ENCODE measurements around the gene FBXO10.

The FBXO10 gene

DNA sequence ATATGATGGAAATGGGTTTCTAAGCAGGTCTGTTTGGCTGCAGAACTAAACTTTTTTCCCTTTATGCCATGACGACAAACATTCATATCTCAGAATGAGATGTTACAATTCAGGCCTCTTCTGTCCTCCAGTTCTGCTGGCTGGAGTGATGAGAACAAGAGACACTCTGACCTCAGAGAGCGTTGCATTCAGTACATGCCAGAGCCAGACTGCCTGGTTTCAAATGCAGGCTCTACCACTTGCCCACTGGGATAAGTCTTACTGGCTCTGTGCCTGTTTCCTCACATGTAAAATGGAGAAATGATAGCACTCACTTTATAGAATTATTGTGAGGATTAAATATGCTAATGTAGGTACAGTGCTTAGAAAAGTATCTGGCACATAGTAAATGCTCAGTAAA, 41.0 kb upstream of the FBXO10 start:
- Mint-ChIP-seq H3K36me3 (ENCODE audit: low read depth) (no peaks in the 10 kb centered on the region), H3K27ac (no peak overlapping the region), H3K9me3 (no peaks in the 10 kb centered on the region), H3K4me1 (peaks cover 10% of the 10 kb centered on the region), H3K4me3 (no peak overlapping the region), H3K27me3 (ENCODE audit: low read depth, poor library complexity) (peaks cover 22% of the 10 kb centered on the region)
- no peak for DNase-seq
- TF ChIP-seq, protein P1, sequence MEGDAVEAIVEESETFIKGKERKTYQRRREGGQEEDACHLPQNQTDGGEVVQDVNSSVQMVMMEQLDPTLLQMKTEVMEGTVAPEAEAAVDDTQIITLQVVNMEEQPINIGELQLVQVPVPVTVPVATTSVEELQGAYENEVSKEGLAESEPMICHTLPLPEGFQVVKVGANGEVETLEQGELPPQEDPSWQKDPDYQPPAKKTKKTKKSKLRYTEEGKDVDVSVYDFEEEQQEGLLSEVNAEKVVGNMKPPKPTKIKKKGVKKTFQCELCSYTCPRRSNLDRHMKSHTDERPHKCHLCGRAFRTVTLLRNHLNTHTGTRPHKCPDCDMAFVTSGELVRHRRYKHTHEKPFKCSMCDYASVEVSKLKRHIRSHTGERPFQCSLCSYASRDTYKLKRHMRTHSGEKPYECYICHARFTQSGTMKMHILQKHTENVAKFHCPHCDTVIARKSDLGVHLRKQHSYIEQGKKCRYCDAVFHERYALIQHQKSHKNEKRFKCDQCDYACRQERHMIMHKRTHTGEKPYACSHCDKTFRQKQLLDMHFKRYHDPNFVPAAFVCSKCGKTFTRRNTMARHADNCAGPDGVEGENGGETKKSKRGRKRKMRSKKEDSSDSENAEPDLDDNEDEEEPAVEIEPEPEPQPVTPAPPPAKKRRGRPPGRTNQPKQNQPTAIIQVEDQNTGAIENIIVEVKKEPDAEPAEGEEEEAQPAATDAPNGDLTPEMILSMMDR (IDR thresholded peaks at IDR 0.05), result no peak

DNA sequence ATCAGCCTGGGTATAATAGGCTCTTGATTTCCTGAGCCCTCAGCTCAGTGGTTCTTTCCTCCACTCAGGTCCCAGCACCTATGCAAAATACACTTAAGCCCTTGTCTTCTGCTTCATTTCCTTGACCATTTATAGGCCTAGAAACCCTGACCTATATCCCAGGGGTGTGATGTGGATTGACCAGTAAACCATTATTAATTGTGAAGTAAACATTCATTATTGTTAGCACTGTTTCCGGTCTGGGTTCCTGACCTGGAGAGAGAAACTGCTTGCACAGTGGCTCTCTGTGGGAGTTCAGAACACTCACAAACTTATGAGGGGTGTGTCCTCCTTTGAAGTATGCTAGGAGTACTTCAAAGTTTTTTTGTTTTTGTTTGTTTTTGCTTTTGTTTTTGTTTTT, 35.8 kb upstream of the FBXO10 start:
- no peaks in the 10 kb centered on the region for H3K4me1 Mint-ChIP-seq
- H3K36me3 Mint-ChIP-seq (ENCODE audit: low read depth), result no peaks in the 10 kb centered on the region
- TF ChIP-seq, protein P1 (IDR thresholded peaks at IDR 0.05), result no peak
- DNase-seq, result no peak
- no peaks in the 10 kb centered on the region for H3K9me3 Mint-ChIP-seq
- no peak overlapping the region for H3K4me3 Mint-ChIP-seq
- peaks cover 50% of the 10 kb centered on the region for H3K27me3 Mint-ChIP-seq (ENCODE audit: low read depth, poor library complexity)
- H3K27ac Mint-ChIP-seq, result no peak overlapping the region

DNA sequence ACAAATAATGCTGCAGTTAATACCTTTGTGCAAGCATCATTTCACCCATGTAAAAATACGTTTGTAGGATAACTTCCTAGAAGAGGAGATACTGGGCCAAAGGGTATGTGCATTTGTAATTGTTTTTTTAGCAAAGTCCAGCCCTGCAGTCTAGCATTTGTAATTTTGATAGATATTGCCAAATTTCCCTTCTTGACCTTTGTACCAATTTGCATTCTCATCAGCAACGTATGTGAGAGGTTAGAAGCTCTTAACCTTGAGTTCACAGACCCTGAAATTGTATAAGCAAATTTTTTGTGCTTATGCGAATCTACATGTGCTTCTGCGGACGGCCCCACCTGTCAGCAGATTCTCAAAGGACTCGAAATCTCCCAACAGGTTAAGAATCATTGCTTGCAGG, 34.8 kb upstream of the FBXO10 start:
- TF ChIP-seq, protein P1 (IDR thresholded peaks at IDR 0.05), result no peak
- H3K27me3 Mint-ChIP-seq (ENCODE audit: low read depth, poor library complexity), result peaks cover 56% of the 10 kb centered on the region

DNA sequence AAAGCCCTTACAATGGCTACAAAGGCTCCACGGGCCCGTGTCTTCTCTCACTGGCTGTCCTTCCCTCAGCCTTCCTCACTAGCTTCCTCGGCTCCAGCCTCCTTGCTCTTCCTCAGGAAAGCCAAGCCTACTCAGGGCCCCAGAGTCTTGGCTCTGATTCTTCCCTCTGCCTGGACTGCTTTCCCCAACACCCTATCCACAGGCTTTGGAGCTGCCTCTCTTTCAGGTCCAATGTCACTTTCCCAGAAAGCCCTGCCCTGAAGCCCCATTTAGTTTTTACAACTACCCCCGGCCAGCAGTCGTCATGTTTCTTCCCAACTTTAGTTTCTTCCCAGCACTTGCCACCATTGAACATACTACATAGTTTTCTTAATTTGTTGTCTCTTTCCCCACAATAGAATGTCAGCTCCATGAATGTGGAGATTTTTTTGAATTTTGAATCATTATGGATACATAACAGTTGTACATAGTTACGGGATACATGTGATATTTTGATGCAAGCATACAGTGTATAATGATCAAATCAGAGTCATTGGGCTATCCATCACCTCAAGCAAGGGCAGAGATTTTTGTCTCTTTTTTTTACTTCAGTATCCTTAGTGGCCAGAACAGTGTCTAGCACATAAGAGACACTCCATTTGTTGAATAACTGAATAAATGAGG, 33.7 kb upstream of the FBXO10 start:
- no peak for DNase-seq
- Mint-ChIP-seq H3K4me1 (no peaks in the 10 kb centered on the region), H3K9me3 (no peaks in the 10 kb centered on the region), H3K27ac (no peak overlapping the region), H3K4me3 (no peak overlapping the region), H3K27me3 (ENCODE audit: low read depth, poor library complexity) (peaks cover 55% of the 10 kb centered on the region), H3K36me3 (ENCODE audit: low read depth) (no peaks in the 10 kb centered on the region)
- TF ChIP-seq, protein P1 (IDR thresholded peaks at IDR 0.05), result no peak

More for the DNA sequence above, 34.8 kb upstream of the FBXO10 start:
- no peaks in the 10 kb centered on the region for H3K36me3 Mint-ChIP-seq (ENCODE audit: low read depth)
- no peaks in the 10 kb centered on the region for H3K9me3 Mint-ChIP-seq
- no peak overlapping the region for H3K4me3 Mint-ChIP-seq
- H3K27ac Mint-ChIP-seq, result no peak overlapping the region
- H3K4me1 Mint-ChIP-seq, result no peaks in the 10 kb centered on the region
- no peak for DNase-seq

DNA sequence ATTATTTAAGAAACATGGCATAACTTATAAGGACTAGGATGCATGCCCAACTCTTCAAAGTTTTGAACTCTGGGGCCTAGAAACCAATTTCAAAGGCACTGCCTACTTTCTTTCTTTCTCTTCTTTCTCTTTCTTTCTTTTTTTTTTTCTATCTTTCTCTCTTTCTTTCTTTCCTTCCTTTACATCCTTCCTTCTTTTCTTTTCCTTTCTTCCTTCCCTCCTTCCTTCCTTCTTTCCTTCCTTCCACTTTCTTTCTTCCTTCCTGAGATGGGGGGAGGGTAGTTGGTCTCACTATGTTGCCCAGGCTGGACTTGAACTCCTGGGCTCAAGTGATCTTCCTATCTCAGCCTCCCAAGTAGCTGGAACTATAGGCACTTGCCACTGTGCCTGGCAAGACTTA, 32.1 kb upstream of the FBXO10 start:
- no peak for DNase-seq
- Mint-ChIP-seq H3K4me1 (no peaks in the 10 kb centered on the region), H3K27ac (no peak overlapping the region), H3K4me3 (no peak overlapping the region), H3K36me3 (ENCODE audit: low read depth) (no peaks in the 10 kb centered on the region), H3K9me3 (no peaks in the 10 kb centered on the region), H3K27me3 (ENCODE audit: low read depth, poor library complexity) (peaks cover 56% of the 10 kb centered on the region)
- TF ChIP-seq, protein P1 (IDR thresholded peaks at IDR 0.05), result no peak

DNA sequence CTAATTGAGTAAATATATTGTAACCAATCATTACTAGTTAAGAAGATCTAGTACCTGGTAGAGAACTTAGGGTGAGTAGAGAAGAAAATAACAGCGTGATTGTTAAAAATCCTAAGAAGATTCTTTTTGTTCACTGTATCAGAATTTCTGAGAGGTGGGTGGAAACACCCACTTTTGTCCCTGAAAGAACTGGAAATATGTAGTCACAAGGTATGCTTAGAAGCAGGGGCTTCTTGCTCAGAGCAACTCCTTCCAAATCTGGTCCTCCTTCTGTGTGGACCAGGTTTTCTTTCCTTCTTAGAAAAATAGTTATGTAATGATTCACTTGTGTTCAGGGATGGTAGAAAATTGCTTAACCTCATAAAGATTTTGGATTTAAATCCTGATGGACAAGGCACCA, 28.1 kb upstream of the FBXO10 start:
- TF ChIP-seq, protein P1 (IDR thresholded peaks at IDR 0.05), result no peak
- no peaks in the 10 kb centered on the region for H3K4me1 Mint-ChIP-seq
- H3K4me3 Mint-ChIP-seq, result no peak overlapping the region
- no peak overlapping the region for H3K27ac Mint-ChIP-seq
- no peak for DNase-seq
- no peaks in the 10 kb centered on the region for H3K9me3 Mint-ChIP-seq
- H3K27me3 Mint-ChIP-seq (ENCODE audit: low read depth, poor library complexity), result peaks cover 55% of the 10 kb centered on the region
- H3K36me3 Mint-ChIP-seq (ENCODE audit: low read depth), result no peaks in the 10 kb centered on the region

All from nephron progenitor cell (in vitro differentiated cells).